Measurements from ENCODE around the gene CHURC1.

GRCh38 chr14:64891173-64891838 is 22.9 kb upstream of the CHURC1 start:
- no peak for TF ChIP-seq CTCF (IDR thresholded peaks at IDR 0.05)
- TF ChIP-seq EZH2 (IDR thresholded peaks at IDR 0.05), result no peak
- no peak for TF ChIP-seq EZH2phosphoT487 (IDR thresholded peaks at IDR 0.05)

Data from neural progenitor cell (in vitro differentiated cells).